GM18951 (cell line): ENCODE results near the gene ARID5A.

Experiments
- POLR2A ChIP-seq: IDR thresholded peaks from 4 replicates; pipeline ENCODE4 v1.6.1; 2011; ENCODE audit warnings: mild to moderate bottlenecking; ENCODE audit not compliant: insufficient read length, insufficient read depth; ENCODE audit errors: extremely low read depth
- in situ Hi-C: fragments of 300-500 bp; cut with MboI; formaldehyde crosslinking; loops from one replicate; pipeline ENCODE4 v1.12.0; 2022; ENCODE audit warnings: low sequenced_read_pairs, mixed read lengths, inconsistent platforms; ENCODE audit not compliant: unreplicated experiment

ARID5A gene

GRCh38 chr2:96526101-96526591 lies 10.4 kb upstream of the ARID5A start:
- in situ Hi-C loops = no loop called here
- no peak for TF ChIP-seq POLR2A

GRCh38 chr2:96526615-96527285 lies 9.8 kb upstream of the ARID5A start:
- TF ChIP-seq POLR2A = no peak
- in situ Hi-C loops = no loop called here

- in situ Hi-C loops = no loop called here
- TF ChIP-seq POLR2A = peak; percentile 46
Measured at GRCh38 chr2:96527286-96528005, 9.1 kb upstream of the ARID5A start.

DNA sequence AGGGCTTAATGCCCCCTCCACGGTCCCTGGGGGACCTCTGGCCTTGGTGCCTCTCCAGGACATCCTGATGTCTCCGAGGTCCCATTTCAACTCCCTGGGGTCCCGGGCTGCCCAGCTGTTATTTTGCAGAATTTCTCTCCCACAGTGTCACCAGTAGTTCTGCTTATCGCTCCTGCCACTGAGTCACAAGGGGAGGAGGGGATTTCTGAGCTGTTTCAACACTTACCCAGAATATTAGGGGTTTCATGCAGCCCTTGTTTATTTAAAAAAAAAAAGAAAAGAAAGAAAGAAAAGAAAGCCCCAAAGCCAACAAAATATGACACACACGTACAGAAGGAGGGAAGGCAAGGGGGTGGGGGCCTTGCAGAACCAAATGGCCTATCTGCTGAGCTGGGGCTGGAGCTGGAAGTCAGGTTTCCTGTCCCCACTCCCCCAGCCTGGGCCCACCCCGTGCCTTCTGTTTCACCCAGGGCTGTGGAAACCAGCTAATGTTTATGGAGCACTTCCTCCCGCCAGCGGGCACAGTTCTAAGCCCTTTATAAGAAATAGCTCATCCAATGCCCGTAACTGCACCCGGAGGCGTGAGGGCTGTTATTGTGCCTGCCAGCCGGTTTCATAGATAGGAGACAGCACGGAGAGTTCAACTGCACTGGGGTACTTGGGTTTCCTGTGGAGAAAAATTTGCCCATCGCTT lies 8.4 kb upstream of the ARID5A start:
- in situ Hi-C loops = no loop called here
- no peak for TF ChIP-seq POLR2A

GRCh38 chr2:96528700-96529375 lies 7.7 kb upstream of the ARID5A start:
- in situ Hi-C loops = no loop called here
- no peak for TF ChIP-seq POLR2A

DNA sequence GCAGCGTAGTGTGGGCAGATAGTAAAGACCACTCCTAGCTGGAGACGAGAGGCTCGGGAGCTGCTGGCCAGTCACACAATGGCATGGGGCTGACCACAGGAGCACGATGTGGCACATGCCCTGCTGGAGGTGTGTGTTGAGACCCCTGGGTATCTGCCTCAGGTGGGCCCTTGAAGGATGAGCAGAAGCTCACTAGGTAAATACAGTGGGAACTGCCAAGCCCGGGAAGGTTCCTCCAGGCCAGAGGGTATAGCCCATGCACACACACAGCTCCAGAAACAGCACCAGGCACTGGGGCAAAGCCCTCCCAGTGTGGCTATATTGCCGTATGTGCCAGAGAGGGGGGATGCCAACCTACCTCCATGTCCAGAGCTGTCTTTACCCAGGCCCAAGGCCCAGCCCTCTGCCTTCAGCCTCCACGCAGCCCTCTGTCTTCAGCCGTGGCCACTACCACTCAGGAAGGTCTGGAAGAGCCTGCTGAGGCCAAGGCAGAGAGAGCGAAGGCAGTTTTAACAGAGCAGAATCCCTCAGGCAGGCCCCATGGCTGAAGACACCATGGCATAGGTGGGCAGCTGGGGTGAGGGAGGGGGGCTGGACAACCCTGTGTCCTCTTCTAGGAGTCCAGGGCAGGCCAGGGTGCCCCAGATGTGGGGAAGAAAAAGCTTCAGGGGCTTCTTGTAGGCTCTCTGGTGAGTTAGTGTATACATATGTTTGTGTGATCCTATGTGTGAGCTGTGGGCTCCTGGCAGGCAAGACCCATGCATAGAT lies 7.0 kb upstream of the ARID5A start:
- in situ Hi-C loops = no loop called here
- no peak for TF ChIP-seq POLR2A

- in situ Hi-C loops = no loop called here
- no peak for TF ChIP-seq POLR2A
Measured at GRCh38 chr2:96530144-96530430, 6.5 kb upstream of the ARID5A start.

- TF ChIP-seq POLR2A = no peak
- in situ Hi-C loops = no loop called here
Measured at GRCh38 chr2:96530474-96531357, 5.8 kb upstream of the ARID5A start.

DNA sequence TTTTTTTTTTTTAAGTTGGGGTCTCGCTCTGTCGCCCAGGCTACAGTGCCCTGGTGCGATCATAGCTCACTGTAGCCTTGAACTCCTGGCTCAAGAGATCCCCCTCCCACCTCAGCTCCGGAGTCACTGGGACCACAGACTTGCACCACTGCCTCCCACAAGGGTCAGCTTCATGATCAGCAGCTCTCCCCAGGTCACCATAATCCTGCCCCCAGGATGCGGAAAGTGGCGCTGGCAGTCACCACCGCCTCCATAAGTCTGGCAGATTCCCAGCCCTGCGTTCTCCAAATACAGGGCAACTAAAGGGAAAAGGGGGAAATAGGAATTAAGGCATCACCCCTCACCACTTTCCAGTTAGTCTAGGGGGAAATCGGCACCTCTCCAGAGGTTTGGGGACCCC lies 5.2 kb upstream of the ARID5A start:
- TF ChIP-seq POLR2A = no peak
- in situ Hi-C loops = no loop called here

DNA sequence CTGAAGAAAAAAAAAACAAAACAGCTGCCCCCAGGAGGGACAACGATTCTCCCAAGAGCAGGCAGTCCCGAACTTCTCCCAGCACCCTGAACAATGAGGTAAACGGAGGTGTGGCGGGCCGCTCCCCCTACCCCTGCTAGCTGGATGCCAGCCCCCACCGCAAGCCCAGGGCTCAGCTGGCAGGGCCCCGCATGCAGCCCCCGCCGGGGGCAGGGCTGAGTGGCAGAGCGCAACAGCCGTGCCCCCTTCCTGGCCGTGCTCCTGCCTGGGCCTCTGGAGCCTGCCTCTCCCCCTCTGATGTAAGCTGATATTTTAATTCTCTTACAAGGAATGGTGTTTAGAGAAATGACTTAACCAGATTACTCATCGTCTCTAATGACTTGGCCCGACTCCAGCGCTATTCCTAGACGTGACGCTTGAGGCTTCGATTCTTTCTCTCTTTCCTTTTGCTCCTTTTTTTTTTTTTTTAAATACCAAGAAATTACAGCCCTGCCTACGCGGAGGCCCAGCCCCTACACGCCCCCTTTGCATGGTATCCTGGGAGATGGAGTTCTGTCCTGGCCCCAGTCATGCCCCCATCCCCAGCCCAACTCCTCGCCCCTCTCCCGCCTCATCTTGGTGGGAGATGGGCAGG lies 4.6 kb upstream of the ARID5A start:
- in situ Hi-C loops = no loop called here
- peak; percentile 35 for TF ChIP-seq POLR2A

DNA sequence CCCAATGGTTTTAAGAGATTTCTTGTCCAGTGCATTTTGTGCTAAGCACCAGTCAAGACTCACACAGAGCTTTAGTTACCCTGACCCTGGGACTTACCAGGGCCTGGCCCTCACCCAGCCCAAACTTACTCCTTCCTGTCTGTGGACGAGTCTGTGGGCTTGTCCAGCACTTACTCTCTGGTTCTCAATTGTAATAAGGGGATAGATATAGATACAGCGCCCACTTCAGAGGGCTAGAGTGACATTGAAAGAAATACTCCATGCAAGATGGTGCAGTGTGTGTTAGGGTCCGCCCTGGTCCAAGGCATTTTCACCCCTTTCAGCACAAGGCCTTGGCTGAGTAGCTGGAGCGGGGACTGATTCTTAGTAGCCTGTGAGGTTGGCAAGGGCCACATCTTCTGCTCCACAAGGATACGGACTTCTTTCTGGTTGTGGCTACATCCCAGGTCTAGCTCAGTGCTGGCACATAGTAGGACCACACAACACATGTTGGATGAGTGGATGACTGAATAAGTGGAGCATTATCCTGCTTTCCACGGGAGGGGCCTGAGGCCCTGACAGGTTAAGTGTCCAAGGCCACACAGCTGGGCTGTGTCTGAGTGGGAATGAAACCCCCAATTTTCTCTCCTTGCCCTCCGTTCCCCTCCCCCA lies 3.8 kb upstream of the ARID5A start:
- TF ChIP-seq POLR2A = no peak
- in situ Hi-C loops = no loop called here
